Spinal cord (tissue), 10 donors: ENCODE data around the gene MGAT4B. TPM values are rescaled to one million over a fixed set of nuclear protein-coding genes. Genes with fewer than 3 reads are reported as not detected.

ENCODE experiments used
- DNase-seq, 6 donors: peaks; one replicate each; pipeline versions ENCODE4 v3.0.0 to v3.0.0-alpha.2; 2013 to 2015; ENCODE audit warnings: low spot score in 6 of 6, low read depth in 4 of 6
- H3K27ac ChIP-seq: one replicate; pipeline ENCODE4 v1.5.1; 2013; ENCODE audit warnings: low read depth, low read length, control low read depth
- H3K27me3 ChIP-seq: one replicate; pipeline ENCODE4 v1.6.1; 2013; ENCODE audit warnings: low read length; ENCODE audit not compliant: control insufficient read depth, insufficient read depth
- H3K36me3 ChIP-seq: one replicate; pipeline ENCODE4 v1.6.1; 2013; ENCODE audit warnings: low read length; ENCODE audit not compliant: control insufficient read depth, insufficient read depth
- H3K4me1 ChIP-seq: one replicate; pipeline ENCODE4 v1.6.1; 2013; ENCODE audit warnings: low read length; ENCODE audit not compliant: control insufficient read depth, insufficient read depth
- H3K4me3 ChIP-seq: one replicate; pipeline ENCODE4 v1.5.1; 2013; ENCODE audit warnings: low read depth, low read length, control low read depth
- H3K9me3 ChIP-seq: one replicate; pipeline ENCODE4 v1.6.1; 2013; ENCODE audit warnings: low read length; ENCODE audit not compliant: control insufficient read depth, insufficient read depth
- whole genome bisulfite sequencing: methylation state at CpG from one replicate; pipeline ENCODE4 v1.1.5; 2013; ENCODE audit warnings: missing lambda C conversion rate; ENCODE audit not compliant: insufficient coverage; 5-methylcytosine and 5-hydroxymethylcytosine counted together
- polyA plus RNA-seq, 2 donors: library from polyadenylated mRNA; unstranded; fragments of 120-200 nt; gene quantifications; one replicate each; pipeline ENCODE4 v1.2.1, GENCODE V29; 2013; ENCODE audit not compliant: insufficient read length in 2 of 2
- total RNA-seq, 2 donors: library from RNA; depleted of rRNA in 1 of 2; stranded (reverse); fragments of 120-200 nt in 1 of 2; fragments of >200 nt in 1 of 2; gene quantifications; one replicate each; pipeline versions ENCODE4 v1.2.3 to v1.2.4, GENCODE V29; 2013 to 2014
- donor health status: healthy.

The MGAT4B gene
- total and polyA plus RNA-seq, 4 donors, result 69.4 to 211 (median 131) TPM

- Histone ChIP-seq H3K27ac (no peak overlapping the region), H3K4me3 (no peak overlapping the region), H3K4me1 (peaks cover 5% of the 10 kb centered on the region), H3K27me3 (no peaks in the 10 kb centered on the region), H3K9me3 (no peaks in the 10 kb centered on the region), H3K36me3 (peaks cover 21% of the 10 kb centered on the region)
- no peak for DNase-seq
- WGBS, result 92% methylated on average over 7 of the region's 7 CpGs
Observed at GRCh38 chr5:179788193-179788854, 18.3 kb downstream of the MGAT4B start.

- Histone ChIP-seq H3K36me3 (peaks cover 19% of the 10 kb centered on the region), H3K27me3 (no peaks in the 10 kb centered on the region), H3K27ac (no peak overlapping the region), H3K9me3 (no peaks in the 10 kb centered on the region), H3K4me1 (no peaks in the 10 kb centered on the region), H3K4me3 (no peak overlapping the region)
- WGBS, result 90% methylated on average over 12 of the region's 12 CpGs
- no peak for DNase-seq
Observed at GRCh38 chr5:179786861-179787260, 19.8 kb downstream of the MGAT4B start.

GRCh38 chr5:179783128-179783527 lies 23.5 kb downstream of the MGAT4B start:
- Histone ChIP-seq H3K27ac (no peak overlapping the region), H3K4me3 (no peak overlapping the region), H3K36me3 (peaks cover 45% of the 10 kb centered on the region), H3K9me3 (no peaks in the 10 kb centered on the region), H3K27me3 (no peaks in the 10 kb centered on the region), H3K4me1 (no peaks in the 10 kb centered on the region)
- 96% methylated on average over 7 of the region's 9 CpGs for WGBS
- DNase-seq, result no peak

- no peak overlapping the region for H3K27ac ChIP-seq
- peaks cover 51% of the 10 kb centered on the region for H3K36me3 ChIP-seq
- no peak overlapping the region for H3K4me3 ChIP-seq
- H3K4me1 ChIP-seq, result peaks cover 3% of the 10 kb centered on the region
- H3K27me3 ChIP-seq, result no peaks in the 10 kb centered on the region
- DNase-seq, result no peak
- H3K9me3 ChIP-seq, result no peaks in the 10 kb centered on the region
- WGBS, result 98% methylated on average over 4 of the region's 4 CpGs
Observed at GRCh38 chr5:179781846-179782245, 24.8 kb downstream of the MGAT4B start.

GRCh38 chr5:179780362-179780761 lies 26.3 kb downstream of the MGAT4B start:
- peaks cover 3% of the 10 kb centered on the region for H3K4me1 ChIP-seq
- H3K27ac ChIP-seq, result no peak overlapping the region
- no peaks in the 10 kb centered on the region for H3K27me3 ChIP-seq
- no peaks in the 10 kb centered on the region for H3K9me3 ChIP-seq
- H3K36me3 ChIP-seq, result peaks cover 59% of the 10 kb centered on the region
- 78% methylated on average over 5 of the region's 7 CpGs for WGBS
- H3K4me3 ChIP-seq, result no peak overlapping the region
- no peak for DNase-seq

GRCh38 chr5:179779826-179780225 lies 26.8 kb downstream of the MGAT4B start:
- no peak for DNase-seq
- H3K27me3 ChIP-seq, result no peaks in the 10 kb centered on the region
- whole genome bisulfite sequencing, result 96% methylated on average over 4 of the region's 4 CpGs
- no peak overlapping the region for H3K27ac ChIP-seq
- H3K4me3 ChIP-seq, result no peak overlapping the region
- no peaks in the 10 kb centered on the region for H3K9me3 ChIP-seq
- peaks cover 3% of the 10 kb centered on the region for H3K4me1 ChIP-seq
- peaks cover 63% of the 10 kb centered on the region for H3K36me3 ChIP-seq

GRCh38 chr5:179778591-179778990 lies 28.1 kb downstream of the MGAT4B start:
- peaks cover 3% of the 10 kb centered on the region for H3K4me1 ChIP-seq
- no peaks in the 10 kb centered on the region for H3K27me3 ChIP-seq
- H3K27ac ChIP-seq, result no peak overlapping the region
- no peak for DNase-seq
- no peak overlapping the region for H3K4me3 ChIP-seq
- WGBS, result 99% methylated on average over 5 of the region's 5 CpGs
- no peaks in the 10 kb centered on the region for H3K9me3 ChIP-seq
- peaks cover 75% of the 10 kb centered on the region for H3K36me3 ChIP-seq

GRCh38 chr5:179777909-179778308 lies 28.8 kb downstream of the MGAT4B start:
- Histone ChIP-seq H3K4me3 (no peak overlapping the region), H3K9me3 (no peaks in the 10 kb centered on the region), H3K4me1 (peaks cover 3% of the 10 kb centered on the region), H3K27ac (no peak overlapping the region), H3K27me3 (no peaks in the 10 kb centered on the region), H3K36me3 (peaks cover 78% of the 10 kb centered on the region)
- WGBS, result 68% methylated on average over 9 of the region's 9 CpGs
- no peak for DNase-seq

- no peaks in the 10 kb centered on the region for H3K27me3 ChIP-seq
- H3K4me3 ChIP-seq, result no peak overlapping the region
- H3K36me3 ChIP-seq, result peaks cover 80% of the 10 kb centered on the region
- 88% methylated on average over 10 of the region's 10 CpGs for WGBS
- H3K4me1 ChIP-seq, result peaks cover 3% of the 10 kb centered on the region
- no peaks in the 10 kb centered on the region for H3K9me3 ChIP-seq
- H3K27ac ChIP-seq, result no peak overlapping the region
- no peak for DNase-seq
Observed at GRCh38 chr5:179777456-179777855, 29.2 kb downstream of the MGAT4B start.

- H3K4me1 ChIP-seq, result peaks cover 3% of the 10 kb centered on the region
- H3K27me3 ChIP-seq, result no peaks in the 10 kb centered on the region
- H3K27ac ChIP-seq, result no peak overlapping the region
- 94% methylated on average over 6 of the region's 11 CpGs for WGBS
- no peaks in the 10 kb centered on the region for H3K9me3 ChIP-seq
- no peak overlapping the region for H3K4me3 ChIP-seq
- no peak for DNase-seq
- H3K36me3 ChIP-seq, result peaks cover 83% of the 10 kb centered on the region
Observed at GRCh38 chr5:179776411-179776938, 30.2 kb downstream of the MGAT4B start.
